ENCODE data around the gene SETX. TPM values are rescaled to one million over a fixed set of nuclear protein-coding genes. Genes with fewer than 3 reads are reported as not detected.

The SETX gene
- total RNA-seq, 1 experiment from 2014 or later: 44.3 TPM

- Mint-ChIP-seq H3K27ac (no peak overlapping the region), H3K9me3 (no peaks in the 10 kb centered on the region), H3K36me3 (ENCODE audit: insufficient read depth in 1 of 3, low read depth in 3 of 3) (peaks cover 20 to 53% (median 42%) of the 10 kb centered on the region in 3 experiments), H3K27me3 (ENCODE audit: low read depth) (no peaks in the 10 kb centered on the region), H3K4me3 (no peak overlapping the region), H3K4me1 (no peaks in the 10 kb centered on the region)
- Histone ChIP-seq H3K27me3 (ENCODE audit: insufficient read depth, low read length) (no peaks in the 10 kb centered on the region), H4K91ac (ENCODE audit: insufficient read length, low read depth, low read length) (no peak overlapping the region), H2AFZ (ENCODE audit: low read length) (no peak overlapping the region), H2BK120ac (ENCODE audit: low read depth, low read length, poor library complexity, severe bottlenecking) (no peak overlapping the region), H2BK12ac (ENCODE audit: insufficient read length, low read depth, low read length) (no peak overlapping the region), H3K79me2 (ENCODE audit: insufficient read depth, low read length) (no peaks in the 10 kb centered on the region), H3K9me3 (ENCODE audit: control insufficient read depth, low read depth, low read length) (no peaks in the 10 kb centered on the region), H3K14ac (ENCODE audit: insufficient read depth, low read length) (no peak overlapping the region), H3K4ac (ENCODE audit: low read depth, low read length) (no peak overlapping the region), H4K20me1 (ENCODE audit: control insufficient read depth, insufficient read depth, insufficient read length) (no peaks in the 10 kb centered on the region), H2AK5ac (ENCODE audit: insufficient read length, low read length) (no peak overlapping the region), H2BK15ac (ENCODE audit: low read depth, low read length) (no peak overlapping the region), H3K27ac (ENCODE audit: insufficient read length, low read depth, low read length) (no peak overlapping the region), H3T11ph (ENCODE audit: low read length) (no peak overlapping the region), H3K56ac (ENCODE audit: insufficient read length, low read depth, low read length) (no peak overlapping the region), H3K23ac (ENCODE audit: insufficient read length, low read depth, low read length) (no peak overlapping the region), H2BK20ac (ENCODE audit: low read depth, low read length, poor library complexity, severe bottlenecking) (no peak overlapping the region), H3K79me1 (ENCODE audit: insufficient read depth, low read depth, low read length, poor library complexity, severe bottlenecking) (no peaks in the 10 kb centered on the region), H3K9ac (ENCODE audit: extremely low read depth, insufficient read length, low read length) (no peak overlapping the region), H3K4me1 (ENCODE audit: insufficient read depth, low read length) (no peaks in the 10 kb centered on the region), H3K4me2 (ENCODE audit: insufficient read depth, insufficient read length, low read length) (no peak overlapping the region), H3K18ac (ENCODE audit: insufficient read length, low read depth, low read length) (no peak overlapping the region), H2BK5ac (ENCODE audit: insufficient read length, low read length) (no peak overlapping the region), H4K5ac (ENCODE audit: insufficient read length, low read depth, low read length) (no peak overlapping the region), H4K8ac (replicated peaks; ENCODE audit: insufficient read length, low read depth, low read length) (no peak overlapping the region), H3K23me2 (ENCODE audit: insufficient read length, low read depth, low read length, poor library complexity, severe bottlenecking) (no peaks in the 10 kb centered on the region)
- DNase-seq: no peak
- TF ChIP-seq CTCF (conservative IDR thresholded peaks at IDR 0.05): no peak
- no CpG with 5 or more reads among the region's 4 CpGs for WGBS (ENCODE audit: extremely low coverage, insufficient read length, low lambda C conversion rate)
Observed at GRCh38 chr9:132311978-132312377, 42.8 kb downstream of the SETX start.
